Cardiac fibroblast (primary cell): Measurements from ENCODE around the gene CYSTM1.
A peak's percentile ranks its signal among the peaks of the same experiment; 100 is the strongest.

Experiments
- DNase-seq, 2 donors: peaks; one replicate each; pipeline versions ENCODE4 v3.0.0 to v3.0.0-alpha.2; 2010; ENCODE audit warnings: low read depth in 2 of 2
- H3K4me3 ChIP-seq, 2 donors: replicated peaks in 1 of 2; 1 replicate in 1 of 2; 2 replicates in 1 of 2; pipeline ENCODE4 v1.5.1; 2011; ENCODE audit warnings: low read depth in 2 of 2, low read length in 2 of 2, mild to moderate bottlenecking in 2 of 2, moderate library complexity in 1 of 2
- TF ChIP-seq, protein P1 (sequence below): IDR thresholded peaks from one replicate; pipeline ENCODE4 v1.5.1; 2011; ENCODE audit warnings: low read depth, mild to moderate bottlenecking, low read length, inconsistent platforms

CYSTM1 gene

DNA sequence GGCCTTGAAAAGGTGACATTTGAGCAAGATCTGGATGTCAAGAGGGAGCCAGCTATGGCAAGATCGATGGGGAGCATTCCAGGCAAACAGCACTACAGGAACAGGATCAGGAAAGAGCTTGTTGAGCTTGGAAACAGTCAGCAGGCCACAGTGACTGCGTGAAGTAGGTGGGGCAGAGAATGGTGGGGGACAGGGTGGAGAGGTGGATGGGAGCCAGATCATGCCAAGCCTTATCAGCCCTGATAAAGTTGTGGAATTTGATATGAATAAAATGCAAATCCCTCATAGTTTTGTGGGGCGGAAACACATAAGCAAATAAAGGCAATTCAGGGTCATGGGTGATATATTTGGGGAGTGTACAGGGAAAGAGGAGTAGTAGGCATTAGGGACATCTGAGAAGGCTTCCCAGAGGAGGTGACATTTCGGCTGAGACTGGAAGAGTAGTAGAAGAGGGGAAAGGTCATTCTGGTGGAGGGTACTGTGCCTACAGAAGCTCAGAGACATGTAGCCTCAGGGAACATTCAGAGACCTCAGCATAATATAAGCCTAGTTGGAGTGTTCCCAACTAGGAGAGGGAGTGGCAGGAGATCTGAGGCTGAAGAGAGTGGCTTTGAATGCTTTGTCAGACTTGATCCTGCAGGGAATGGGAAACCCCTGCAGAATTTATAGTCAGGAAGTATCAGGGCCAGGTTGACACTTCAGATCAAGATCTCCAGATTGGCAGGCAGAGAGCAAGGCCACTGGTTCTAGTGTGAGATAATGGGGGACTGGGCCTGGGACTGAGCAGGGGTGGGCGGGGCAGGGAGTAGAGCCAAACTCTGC lies 9.7 kb upstream of the CYSTM1 start:
- TF ChIP-seq, protein P1, sequence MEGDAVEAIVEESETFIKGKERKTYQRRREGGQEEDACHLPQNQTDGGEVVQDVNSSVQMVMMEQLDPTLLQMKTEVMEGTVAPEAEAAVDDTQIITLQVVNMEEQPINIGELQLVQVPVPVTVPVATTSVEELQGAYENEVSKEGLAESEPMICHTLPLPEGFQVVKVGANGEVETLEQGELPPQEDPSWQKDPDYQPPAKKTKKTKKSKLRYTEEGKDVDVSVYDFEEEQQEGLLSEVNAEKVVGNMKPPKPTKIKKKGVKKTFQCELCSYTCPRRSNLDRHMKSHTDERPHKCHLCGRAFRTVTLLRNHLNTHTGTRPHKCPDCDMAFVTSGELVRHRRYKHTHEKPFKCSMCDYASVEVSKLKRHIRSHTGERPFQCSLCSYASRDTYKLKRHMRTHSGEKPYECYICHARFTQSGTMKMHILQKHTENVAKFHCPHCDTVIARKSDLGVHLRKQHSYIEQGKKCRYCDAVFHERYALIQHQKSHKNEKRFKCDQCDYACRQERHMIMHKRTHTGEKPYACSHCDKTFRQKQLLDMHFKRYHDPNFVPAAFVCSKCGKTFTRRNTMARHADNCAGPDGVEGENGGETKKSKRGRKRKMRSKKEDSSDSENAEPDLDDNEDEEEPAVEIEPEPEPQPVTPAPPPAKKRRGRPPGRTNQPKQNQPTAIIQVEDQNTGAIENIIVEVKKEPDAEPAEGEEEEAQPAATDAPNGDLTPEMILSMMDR, result no peak
- no peak for DNase-seq
- H3K4me3 ChIP-seq, result no peak overlapping the region

DNA sequence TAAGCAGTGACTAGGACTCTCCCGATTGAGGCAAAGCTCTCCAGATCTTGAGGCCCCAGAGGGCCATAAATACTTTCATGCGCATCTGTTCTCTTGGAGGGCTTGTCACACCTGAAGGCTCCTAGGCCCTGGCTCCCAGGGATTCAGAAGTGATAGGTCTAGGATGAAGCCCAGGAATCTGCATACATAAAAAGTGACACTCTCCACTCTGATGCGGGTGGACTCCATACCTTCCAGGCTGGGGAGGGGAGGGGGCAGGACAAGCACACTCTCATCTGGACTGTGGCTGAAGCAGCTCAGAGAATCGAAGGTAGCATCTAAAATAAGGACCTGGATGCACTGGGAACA lies 9.1 kb upstream of the CYSTM1 start:
- no peak overlapping the region for H3K4me3 ChIP-seq
- no peak for DNase-seq
- TF ChIP-seq, protein P1, result no peak

GRCh38 chr5:140166911-140167310 lies 8.1 kb upstream of the CYSTM1 start:
- no peak for DNase-seq
- H3K4me3 ChIP-seq, result no peak overlapping the region
- TF ChIP-seq, protein P1, result no peak

GRCh38 chr5:140168371-140168770 lies 6.6 kb upstream of the CYSTM1 start:
- DNase-seq, result no peak
- TF ChIP-seq, protein P1, result no peak
- no peak overlapping the region for H3K4me3 ChIP-seq

GRCh38 chr5:140169410-140169809 lies 5.6 kb upstream of the CYSTM1 start:
- DNase-seq, result peak in 1 of 2 donors; percentile 40
- TF ChIP-seq, protein P1, result no peak
- no peak overlapping the region for H3K4me3 ChIP-seq

GRCh38 chr5:140172483-140172882 lies 2.5 kb upstream of the CYSTM1 start:
- no peak overlapping the region for H3K4me3 ChIP-seq
- TF ChIP-seq, protein P1, result no peak
- DNase-seq, result no peak

- no peak for DNase-seq
- TF ChIP-seq, protein P1, result no peak
- no peak overlapping the region for H3K4me3 ChIP-seq
Observed at GRCh38 chr5:140174014-140174413, 974 bp upstream of the CYSTM1 start.
